Measurements from ENCODE around the gene FKBP2.

GRCh38 chr11:64223001-64223651, 17.8 kb upstream of the FKBP2 start:
- no peak for TF ChIP-seq CTCF (tag by site-specific recombination; IDR thresholded peaks at IDR 0.05)
- no peak for TF ChIP-seq ZNF768 (tag by site-specific recombination; IDR thresholded peaks at IDR 0.05)
